DND-41 (cell line): ENCODE measurements around the gene SAC3D1.

Experiments
- EZH2 ChIP-seq: IDR thresholded peaks from 3 replicates; pipeline ENCODE4 v1.6.1; 2012; ENCODE audit warnings: borderline replicate concordance, low read depth, mild to moderate bottlenecking, moderate library complexity, low read length, inconsistent platforms; ENCODE audit not compliant: severe bottlenecking
- TF ChIP-seq, protein P1 (sequence below): IDR thresholded peaks from 2 replicates; pipeline ENCODE4 v1.5.1; 2012; ENCODE audit warnings: borderline replicate concordance, low read length, moderate library complexity, mild to moderate bottlenecking; ENCODE audit not compliant: poor library complexity, severe bottlenecking; ENCODE audit errors: extremely low read depth

DNA sequence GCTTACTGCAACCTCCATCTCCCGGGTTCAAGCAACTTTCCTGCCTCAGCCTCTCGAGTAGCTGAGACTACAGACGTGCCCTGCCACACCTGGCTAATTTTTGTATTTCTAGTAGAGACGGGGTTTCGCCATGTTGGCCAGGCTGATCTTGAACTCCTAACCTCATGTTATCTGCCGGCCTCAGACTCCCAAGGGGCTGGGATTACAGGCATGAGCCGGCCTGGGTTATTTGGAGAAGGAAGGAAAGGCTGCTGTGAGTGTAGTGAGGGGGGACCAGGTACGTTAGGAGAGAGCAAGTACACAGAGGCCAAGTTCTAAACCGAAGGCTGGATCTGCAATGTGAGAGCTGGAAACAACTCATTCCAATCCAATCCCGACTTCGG lies 44.7 kb upstream of the SAC3D1 start:
- TF ChIP-seq, protein P1, sequence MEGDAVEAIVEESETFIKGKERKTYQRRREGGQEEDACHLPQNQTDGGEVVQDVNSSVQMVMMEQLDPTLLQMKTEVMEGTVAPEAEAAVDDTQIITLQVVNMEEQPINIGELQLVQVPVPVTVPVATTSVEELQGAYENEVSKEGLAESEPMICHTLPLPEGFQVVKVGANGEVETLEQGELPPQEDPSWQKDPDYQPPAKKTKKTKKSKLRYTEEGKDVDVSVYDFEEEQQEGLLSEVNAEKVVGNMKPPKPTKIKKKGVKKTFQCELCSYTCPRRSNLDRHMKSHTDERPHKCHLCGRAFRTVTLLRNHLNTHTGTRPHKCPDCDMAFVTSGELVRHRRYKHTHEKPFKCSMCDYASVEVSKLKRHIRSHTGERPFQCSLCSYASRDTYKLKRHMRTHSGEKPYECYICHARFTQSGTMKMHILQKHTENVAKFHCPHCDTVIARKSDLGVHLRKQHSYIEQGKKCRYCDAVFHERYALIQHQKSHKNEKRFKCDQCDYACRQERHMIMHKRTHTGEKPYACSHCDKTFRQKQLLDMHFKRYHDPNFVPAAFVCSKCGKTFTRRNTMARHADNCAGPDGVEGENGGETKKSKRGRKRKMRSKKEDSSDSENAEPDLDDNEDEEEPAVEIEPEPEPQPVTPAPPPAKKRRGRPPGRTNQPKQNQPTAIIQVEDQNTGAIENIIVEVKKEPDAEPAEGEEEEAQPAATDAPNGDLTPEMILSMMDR, result no peak
- no peak for TF ChIP-seq EZH2
